ENCODE measurements around the gene KAT8. TPM values are rescaled to one million over a fixed set of nuclear protein-coding genes. Genes with fewer than 3 reads are reported as not detected.

The KAT8 gene
- total and polyA plus RNA-seq, 9 of the 15 experiments (the other 6 are each of a cell fraction or from before 2014, with no cell fraction given): 10.0 to 98.5 (median 76.4) TPM

DNA sequence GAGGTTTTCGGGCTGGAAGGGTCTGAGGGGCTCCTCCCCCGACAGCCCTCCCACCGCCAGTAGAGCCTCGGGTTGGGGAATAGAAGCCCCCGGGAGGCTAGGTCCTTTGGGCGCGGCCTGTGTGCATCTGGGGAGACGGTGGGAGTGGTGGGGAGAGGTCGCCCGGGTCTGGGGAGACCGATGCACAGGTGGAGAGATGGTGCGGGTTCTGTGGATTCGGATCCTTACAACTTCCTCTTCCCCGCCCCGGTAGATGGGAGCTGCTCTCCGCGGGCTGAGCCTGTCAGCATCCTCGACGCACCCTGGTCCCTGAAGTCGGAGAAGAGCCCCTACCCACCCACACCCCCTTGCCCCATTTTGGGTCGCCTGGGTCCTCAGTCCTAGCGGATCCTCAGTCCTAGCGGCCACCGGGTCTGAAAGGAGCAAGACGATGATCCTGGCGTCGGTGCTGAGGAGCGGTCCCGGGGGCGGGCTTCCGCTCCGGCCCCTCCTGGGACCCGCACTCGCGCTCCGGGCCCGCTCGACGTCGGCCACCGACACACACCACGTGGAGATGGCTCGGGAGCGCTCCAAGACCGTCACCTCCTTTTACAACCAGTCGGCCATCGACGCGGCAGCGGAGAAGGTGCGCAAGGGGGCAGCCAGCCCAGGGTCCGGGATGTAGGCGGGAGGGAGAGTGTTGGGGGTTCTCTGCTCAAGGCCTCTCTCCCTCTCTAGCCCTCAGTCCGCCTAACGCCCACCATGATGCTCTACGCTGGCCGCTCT is 8.5 kb upstream of the KAT8 start:
- Histone ChIP-seq H3K79me2 (ENCODE audit: control insufficient read depth, insufficient read depth, low read length) (peaks cover 13% of the 10 kb centered on the region), H3K9me1 (ENCODE audit: control insufficient read depth, insufficient read depth, low read length) (no peaks in the 10 kb centered on the region), H2AFZ (ENCODE audit: low read depth, low read length) (peak overlapping the region; percentile 99; the same call in 1 of the 2 replicates), H3K9ac (ENCODE audit: insufficient read depth in 1 of 2, low read depth in 2 of 2, low read length in 2 of 2) (peak overlapping the region; percentile 87 to 93), H3K4me3 (peak overlapping the region; percentile 98), H3K27ac (ENCODE audit: extremely low read depth, low read depth, low read length) (peak overlapping the region; percentile 61; the same call in 1 of the 3 replicates), H3K4me1 (replicated peaks in 1 of 2; ENCODE audit: control insufficient read depth in 2 of 2, insufficient read depth in 2 of 2, low read length in 2 of 2) (peaks cover 8 to 36% of the 10 kb centered on the region in 2 experiments), H4K20me1 (replicated peaks; ENCODE audit: control insufficient read depth, insufficient read depth, low read length) (no peaks in the 10 kb centered on the region; the same call in 1 of the 2 replicates), H3K27me3 (ENCODE audit: control insufficient read depth in 2 of 2, insufficient read depth in 2 of 2, low read length in 2 of 2) (no peaks in the 10 kb centered on the region), H3K36me3 (ENCODE audit: control insufficient read depth, insufficient read depth, low read length) (peaks cover 44% of the 10 kb centered on the region; the same call in 2 of the 3 replicates), H3K4me2 (ENCODE audit: insufficient read depth, low read length) (peak overlapping the region; percentile 81), H3K9me3 (replicated peaks; ENCODE audit: control insufficient read depth, insufficient read depth, low read depth, low read length) (no peaks in the 10 kb centered on the region)
- intact Hi-C loops (cut with micrococcal nuclease) (loop anchor here (5.0 kb wide), 1 partner anchor 33 kb away; no protein-coding TSS in a partner anchor), in situ Hi-C loops (cut with MboI) (no loop called here)
- CTCF ChIA-PET (ENCODE audit: low intra/inter-chr PET ratio): no interaction called here
- FAIRE-seq (no peak), DNase-seq (ENCODE audit: extremely low read depth in 1 of 4, low spot score in 3 of 4) (no peak), ATAC-seq (no peak; the same call in 2 of the 3 replicates)
- peak; percentile 44 for TF ChIP-seq PCBP1 (IDR thresholded peaks at IDR 0.05; ENCODE audit: low read depth, low read length, poor library complexity, severe bottlenecking)
- 0 out of 2 replicates have a peak, but pooled peaks have one; percentile 15 for TF ChIP-seq KAT7 (CRISPR knock-in tag; IDR thresholded peaks at IDR 0.05; ENCODE audit: borderline replicate concordance)
- 0 out of 2 replicates have a peak, but pooled peaks have one; percentile 15 for TF ChIP-seq CBX1 (IDR thresholded peaks at IDR 0.05; ENCODE audit: low read depth)
- no peak for TF ChIP-seq NCOA6 (IDR thresholded peaks at IDR 0.05)
- TF ChIP-seq, protein P1, sequence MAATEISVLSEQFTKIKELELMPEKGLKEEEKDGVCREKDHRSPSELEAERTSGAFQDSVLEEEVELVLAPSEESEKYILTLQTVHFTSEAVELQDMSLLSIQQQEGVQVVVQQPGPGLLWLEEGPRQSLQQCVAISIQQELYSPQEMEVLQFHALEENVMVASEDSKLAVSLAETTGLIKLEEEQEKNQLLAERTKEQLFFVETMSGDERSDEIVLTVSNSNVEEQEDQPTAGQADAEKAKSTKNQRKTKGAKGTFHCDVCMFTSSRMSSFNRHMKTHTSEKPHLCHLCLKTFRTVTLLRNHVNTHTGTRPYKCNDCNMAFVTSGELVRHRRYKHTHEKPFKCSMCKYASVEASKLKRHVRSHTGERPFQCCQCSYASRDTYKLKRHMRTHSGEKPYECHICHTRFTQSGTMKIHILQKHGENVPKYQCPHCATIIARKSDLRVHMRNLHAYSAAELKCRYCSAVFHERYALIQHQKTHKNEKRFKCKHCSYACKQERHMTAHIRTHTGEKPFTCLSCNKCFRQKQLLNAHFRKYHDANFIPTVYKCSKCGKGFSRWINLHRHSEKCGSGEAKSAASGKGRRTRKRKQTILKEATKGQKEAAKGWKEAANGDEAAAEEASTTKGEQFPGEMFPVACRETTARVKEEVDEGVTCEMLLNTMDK (IDR thresholded peaks at IDR 0.05; ENCODE audit: borderline replicate concordance, insufficient read depth, low read depth, low read length, poor library complexity, severe bottlenecking): no peak
- TF ChIP-seq, protein P2, sequence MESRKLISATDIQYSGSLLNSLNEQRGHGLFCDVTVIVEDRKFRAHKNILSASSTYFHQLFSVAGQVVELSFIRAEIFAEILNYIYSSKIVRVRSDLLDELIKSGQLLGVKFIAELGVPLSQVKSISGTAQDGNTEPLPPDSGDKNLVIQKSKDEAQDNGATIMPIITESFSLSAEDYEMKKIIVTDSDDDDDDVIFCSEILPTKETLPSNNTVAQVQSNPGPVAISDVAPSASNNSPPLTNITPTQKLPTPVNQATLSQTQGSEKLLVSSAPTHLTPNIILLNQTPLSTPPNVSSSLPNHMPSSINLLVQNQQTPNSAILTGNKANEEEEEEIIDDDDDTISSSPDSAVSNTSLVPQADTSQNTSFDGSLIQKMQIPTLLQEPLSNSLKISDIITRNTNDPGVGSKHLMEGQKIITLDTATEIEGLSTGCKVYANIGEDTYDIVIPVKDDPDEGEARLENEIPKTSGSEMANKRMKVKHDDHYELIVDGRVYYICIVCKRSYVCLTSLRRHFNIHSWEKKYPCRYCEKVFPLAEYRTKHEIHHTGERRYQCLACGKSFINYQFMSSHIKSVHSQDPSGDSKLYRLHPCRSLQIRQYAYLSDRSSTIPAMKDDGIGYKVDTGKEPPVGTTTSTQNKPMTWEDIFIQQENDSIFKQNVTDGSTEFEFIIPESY (CRISPR knock-in tag; IDR thresholded peaks at IDR 0.05): peak; percentile 64; the same call in 1 of the 2 replicates
- TF ChIP-seq SMAD2 (IDR thresholded peaks at IDR 0.05; ENCODE audit: low read depth, low read length): no peak
- TF ChIP-seq PRPF4 (IDR thresholded peaks at IDR 0.05; ENCODE audit: insufficient read depth, low read depth, low read length, poor library complexity, severe bottlenecking): peak; percentile 57
- POLR2A ChIA-PET: interaction anchor here (0.7 kb wide), 1 partner anchor 8 kb away, joined by 3 read pairs; the partner anchor contains the start of gene KAT8
- BruUV-seq (replicated peaks): TSS peak; percentile 55
- 69% methylated on average over 33 of the region's 57 CpGs for WGBS (ENCODE audit: insufficient coverage, low coverage, missing lambda C conversion rate)
